Measurements from ENCODE around the gene PRKACA.

The PRKACA gene

DNA sequence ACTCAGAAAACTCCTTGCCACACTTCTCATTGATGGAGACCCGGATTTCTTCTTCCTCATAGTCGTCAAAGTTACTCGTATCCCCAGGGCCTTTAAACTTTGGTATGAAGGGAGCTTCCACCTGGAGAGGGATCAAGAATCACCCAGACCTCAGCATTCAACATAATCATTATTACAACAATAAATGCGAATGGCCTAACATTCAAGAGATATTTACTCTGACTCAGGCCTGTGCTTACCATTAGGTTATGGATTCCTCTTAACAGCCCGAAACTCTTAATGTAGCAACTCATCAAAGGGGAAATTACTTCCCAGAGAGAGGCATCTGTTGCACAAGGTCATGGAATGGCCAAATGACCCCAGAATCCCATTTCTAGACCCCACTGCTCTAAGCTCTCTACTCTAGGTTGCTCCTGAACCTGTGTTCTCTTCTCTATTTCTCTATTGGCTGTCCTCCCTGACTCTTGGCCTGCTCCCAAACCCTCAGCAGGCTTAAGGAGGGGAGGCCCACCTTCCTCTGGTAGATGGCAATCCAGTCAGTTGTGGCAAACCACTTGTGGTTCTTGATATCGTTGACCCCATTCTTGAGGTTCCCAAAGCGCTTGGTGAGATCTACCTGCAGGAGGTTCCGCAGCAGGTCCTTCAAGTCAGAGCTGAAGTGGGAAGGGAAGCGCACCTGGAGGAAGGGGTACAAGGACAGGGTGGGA lies 24.3 kb downstream of the PRKACA start:
- no peak for DNase-seq (ENCODE audit: low spot score)

GRCh38 chr19:14091813-14092462 lies 25.6 kb downstream of the PRKACA start:
- DNase-seq (ENCODE audit: low spot score): no peak

DNA sequence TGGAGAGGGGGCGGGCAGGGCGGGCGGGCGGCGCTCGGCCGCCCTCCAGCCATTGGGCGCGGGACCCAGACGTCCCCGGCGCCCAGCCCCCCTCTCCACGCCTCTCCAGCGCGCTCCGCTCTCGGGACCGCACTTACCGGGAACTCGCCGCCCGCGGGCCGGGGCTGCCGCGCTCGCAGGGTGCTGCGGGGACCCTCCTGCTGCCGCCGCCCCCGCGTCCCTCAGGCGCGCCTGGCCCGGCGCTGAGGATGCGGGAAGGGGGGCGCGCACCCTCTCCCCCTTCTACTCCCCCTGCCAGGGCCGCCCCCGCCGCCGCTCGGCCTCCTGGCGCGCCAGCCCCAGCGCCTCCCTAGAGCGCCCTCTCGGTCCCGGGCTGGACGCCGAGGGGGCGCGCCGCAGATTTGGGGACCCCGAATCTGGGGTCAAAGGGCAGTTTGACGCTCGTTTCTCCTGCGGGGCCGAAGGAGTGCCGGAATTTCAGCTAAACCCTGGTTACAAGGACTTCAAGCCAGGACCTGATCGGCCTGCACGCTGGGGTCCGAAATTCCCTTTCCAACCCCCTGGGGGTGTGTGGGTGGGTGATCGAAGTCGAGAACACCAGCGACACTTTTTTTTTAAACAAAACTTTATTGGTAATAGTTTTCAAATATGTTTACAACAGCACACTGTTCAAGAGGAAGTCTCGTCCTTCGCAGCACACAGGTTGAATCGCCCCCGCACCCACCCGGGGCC lies 26.3 kb downstream of the PRKACA start:
- peak; percentile 52 for DNase-seq (ENCODE audit: low spot score)

DNA sequence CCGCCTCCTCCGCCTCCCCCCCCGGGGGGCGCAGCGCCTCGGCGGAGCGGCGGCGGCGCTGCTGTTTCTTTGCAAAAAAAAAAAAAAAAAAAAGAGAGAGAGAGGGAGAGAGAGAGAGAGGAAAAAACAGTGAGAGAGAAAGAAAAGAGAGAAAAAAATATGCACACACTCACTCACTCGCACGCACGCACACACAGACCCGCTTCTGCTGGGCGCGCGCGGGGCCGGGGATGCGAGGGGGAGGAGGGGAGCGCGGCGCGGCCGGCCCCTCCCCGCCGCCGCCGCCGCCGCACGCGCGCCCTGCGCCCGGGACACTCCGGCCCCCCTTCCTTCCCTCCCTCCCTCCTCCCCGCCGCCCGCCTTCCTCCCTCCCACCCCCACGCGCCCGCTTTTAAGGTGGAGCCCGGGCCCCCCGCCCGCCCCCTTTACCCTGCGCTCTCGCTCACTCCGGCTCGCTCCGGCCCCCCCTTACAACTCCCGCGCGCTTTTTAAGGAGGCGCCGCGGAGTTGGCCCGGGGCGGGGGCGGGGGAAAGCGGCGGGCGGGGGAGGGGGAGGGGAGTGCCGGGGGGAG lies 27.0 kb downstream of the PRKACA start, which contains the start of gene SAMD1:
TSS of gene SAMD1 (minus strand) at position 243 of the 572 bp plus-strand sequence.
- peak; percentile 80 for DNase-seq (ENCODE audit: low spot score)

DNA sequence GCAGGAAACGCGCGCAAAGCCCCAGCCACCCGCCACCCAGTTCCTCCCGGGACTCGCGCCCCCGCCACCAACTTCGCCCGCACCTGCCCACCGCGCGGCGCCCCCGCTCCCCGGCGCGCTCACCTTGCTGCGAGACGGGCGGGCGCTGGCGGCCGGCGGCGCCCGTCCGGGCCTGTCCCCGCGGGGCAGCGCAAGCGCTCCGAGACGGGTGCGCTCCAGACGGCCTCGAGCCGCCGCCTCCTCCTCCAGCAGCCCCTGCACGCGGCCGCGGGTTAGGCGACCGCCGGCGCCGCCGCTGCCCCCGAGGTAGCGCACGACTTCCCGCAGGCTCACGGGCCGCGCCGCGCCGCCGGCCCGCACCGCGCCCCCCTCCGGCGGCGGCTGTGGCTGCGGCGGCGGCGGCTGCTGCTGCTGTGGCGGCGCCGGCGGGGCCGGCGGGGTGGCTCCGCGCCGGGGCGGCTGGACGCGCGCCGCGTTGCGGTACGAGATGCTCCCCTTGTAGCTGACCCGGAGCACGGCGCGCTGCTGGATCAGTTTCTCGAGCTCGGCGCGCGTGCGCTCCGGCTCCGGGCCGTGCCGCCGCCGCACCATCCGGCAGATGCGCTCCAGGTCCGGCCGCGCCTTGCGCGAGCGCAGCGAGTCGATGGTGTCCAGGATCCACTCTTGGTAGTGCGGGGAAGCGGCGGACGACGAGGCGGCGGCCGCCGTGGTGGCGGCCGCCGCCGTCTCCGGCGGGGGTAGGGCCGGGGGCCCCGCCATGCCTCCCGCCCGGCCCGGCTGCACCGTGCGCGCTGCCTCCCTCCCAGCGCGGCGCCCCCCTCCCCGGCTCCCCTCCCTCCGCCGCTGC lies 27.7 kb downstream of the PRKACA start:
- DNase-seq (ENCODE audit: low spot score): peak; percentile 66

- no peak for DNase-seq (ENCODE audit: low spot score)
These were observed 28.2 kb downstream of the PRKACA start for GRCh38 chr19:14089412-14089661.

DNA sequence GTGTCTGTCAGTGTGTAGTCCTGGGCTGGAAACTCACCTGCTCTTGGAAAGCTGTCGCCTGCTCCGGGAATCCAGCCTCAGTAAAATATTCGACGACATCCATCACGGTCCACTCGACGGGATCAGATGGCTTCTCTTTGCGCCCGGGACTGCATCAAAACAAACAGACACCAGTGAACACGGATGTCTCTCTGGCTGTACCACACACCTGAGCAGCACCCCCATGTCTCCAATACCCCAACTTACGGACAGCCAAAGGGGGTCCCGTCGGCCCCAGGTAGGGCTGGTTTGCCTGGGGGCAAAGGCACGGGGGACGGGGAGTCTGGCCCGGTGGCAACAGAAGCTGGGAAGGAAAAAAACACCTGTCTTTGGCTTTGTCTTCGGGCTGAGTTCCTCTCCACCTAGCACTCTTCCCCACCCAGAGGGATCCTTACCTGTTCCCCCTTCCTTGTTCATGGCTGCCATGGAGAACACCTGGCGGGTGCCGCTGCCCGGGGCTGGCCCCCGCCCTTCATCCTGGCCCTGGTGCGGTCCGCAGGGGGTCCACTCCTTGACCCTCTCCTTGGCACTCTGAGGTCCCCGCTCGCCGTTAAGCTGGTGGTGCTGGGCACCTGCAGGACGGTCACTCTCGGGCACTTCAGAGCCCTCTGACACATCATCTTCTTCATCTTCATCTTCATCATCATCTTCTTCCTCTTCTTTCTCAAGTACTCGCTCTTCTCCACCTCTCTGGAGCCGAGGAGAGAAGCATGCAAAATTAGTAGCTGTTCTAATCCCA lies 28.7 kb downstream of the PRKACA start:
- no peak for DNase-seq (ENCODE audit: low spot score)

GRCh38 chr19:14086098-14086497 lies 31.5 kb downstream of the PRKACA start:
- no peak for DNase-seq (ENCODE audit: low spot score)

- DNase-seq (ENCODE audit: low spot score): no peak
These were observed 32.1 kb downstream of the PRKACA start, which contains the start of gene C19orf67 for GRCh38 chr19:14085309-14085995. Gene C19orf67 (minus strand): TSS chr19:14085783. CDS start chr19:14085627, 156 bp downstream.

DNA sequence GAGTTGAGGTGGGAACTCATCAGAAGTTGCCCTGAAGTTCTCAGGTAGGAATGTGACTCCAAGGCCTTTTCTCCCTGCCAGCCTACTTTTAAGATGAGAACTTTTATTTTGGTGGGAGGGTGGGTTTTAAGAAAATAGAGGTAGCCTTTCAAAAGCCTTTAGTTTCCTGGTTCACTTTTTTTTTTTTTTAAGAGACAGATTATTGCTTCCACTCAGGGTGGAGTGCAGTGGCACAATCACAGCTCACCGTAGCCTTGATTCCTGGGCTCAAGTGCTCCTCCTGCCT lies 34.9 kb downstream of the PRKACA start:
- DNase-seq (ENCODE audit: low spot score): no peak

DNA sequence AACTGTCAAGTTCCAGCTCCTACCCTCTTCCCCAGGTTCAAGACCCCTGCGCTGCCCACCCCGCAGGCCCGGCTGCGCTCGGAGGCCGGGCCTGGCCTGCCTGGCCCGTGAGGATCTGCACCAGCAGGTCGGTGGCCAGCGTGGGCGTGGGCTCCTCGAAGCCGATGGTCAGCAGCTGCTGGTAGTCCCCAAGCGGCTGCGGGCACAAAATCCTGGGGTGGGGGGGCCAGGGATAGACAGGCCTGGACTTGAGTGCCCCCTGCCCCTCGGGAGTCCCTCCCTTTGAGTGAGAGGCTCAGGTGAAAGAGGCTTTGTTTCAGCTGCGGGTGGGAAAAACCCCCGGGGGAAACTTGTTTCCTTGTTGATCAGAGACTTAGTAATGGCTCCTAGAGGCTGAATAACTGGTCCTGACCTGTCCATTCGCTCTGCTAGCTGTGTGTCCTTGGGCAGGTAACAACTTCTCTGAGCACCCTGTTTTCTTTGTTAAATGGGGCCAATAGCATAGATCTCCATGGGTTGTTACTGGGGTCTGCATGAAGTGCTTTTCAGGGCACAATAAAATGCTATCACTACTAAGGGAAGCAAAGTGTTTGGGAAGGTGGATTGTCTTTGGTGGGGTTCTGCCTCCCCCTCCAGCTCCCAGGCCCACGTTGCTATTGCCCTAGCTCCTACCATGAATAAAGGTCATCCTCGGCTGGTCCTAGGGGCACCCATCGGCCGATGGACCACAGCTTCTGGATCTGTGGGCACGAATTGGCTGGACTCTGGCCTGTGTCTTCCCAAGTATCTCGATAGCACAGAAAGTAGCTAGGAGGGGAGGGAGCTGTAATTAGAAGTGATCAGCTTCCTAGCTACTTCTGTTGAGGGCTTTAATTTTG lies 35.5 kb downstream of the PRKACA start:
- DNase-seq (ENCODE audit: low spot score): peak; percentile 63

- DNase-seq (ENCODE audit: low spot score): peak; percentile 100
These were observed 36.4 kb downstream of the PRKACA start for GRCh38 chr19:14080887-14081796.

- DNase-seq (ENCODE audit: low spot score): no peak
These were observed 39.2 kb downstream of the PRKACA start for GRCh38 chr19:14078411-14078810.

- DNase-seq (ENCODE audit: low spot score): no peak
These were observed 43.4 kb downstream of the PRKACA start for GRCh38 chr19:14073925-14074838.

DNA sequence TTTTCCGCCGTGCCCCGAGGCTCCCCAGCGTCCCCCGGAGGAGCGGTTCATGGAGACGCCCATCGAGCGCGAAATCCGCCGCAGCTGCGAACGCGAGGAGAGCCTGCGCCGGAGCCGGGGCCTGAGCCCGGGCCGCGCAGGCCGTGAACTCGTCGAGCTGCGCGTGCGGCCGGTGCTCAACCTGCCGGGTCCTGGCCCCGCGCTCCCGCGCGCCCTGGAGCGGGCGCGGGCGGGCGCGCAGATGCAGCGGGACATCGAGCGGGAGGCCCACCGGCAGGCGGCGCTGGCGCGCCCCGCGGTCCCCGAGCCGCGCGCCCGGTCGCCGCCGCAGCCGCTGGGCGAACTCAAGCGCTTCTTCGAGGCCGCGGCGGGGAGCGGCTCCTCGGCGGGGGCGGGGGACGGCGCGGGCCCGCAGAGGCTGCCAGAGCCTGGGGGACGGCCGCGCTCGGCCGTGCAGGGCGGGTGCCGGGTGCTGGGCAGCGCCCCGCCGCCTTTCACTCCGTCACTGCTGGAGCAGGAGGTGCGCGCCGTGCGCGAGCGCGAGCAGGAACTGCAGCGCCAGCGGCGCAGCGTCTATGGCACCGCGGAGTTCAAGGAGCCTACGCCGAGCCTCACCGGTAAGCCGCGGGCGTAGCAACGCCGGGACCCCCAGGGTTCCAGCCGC lies 44.2 kb downstream of the PRKACA start:
- peak; percentile 85 for DNase-seq (ENCODE audit: low spot score)

DNA sequence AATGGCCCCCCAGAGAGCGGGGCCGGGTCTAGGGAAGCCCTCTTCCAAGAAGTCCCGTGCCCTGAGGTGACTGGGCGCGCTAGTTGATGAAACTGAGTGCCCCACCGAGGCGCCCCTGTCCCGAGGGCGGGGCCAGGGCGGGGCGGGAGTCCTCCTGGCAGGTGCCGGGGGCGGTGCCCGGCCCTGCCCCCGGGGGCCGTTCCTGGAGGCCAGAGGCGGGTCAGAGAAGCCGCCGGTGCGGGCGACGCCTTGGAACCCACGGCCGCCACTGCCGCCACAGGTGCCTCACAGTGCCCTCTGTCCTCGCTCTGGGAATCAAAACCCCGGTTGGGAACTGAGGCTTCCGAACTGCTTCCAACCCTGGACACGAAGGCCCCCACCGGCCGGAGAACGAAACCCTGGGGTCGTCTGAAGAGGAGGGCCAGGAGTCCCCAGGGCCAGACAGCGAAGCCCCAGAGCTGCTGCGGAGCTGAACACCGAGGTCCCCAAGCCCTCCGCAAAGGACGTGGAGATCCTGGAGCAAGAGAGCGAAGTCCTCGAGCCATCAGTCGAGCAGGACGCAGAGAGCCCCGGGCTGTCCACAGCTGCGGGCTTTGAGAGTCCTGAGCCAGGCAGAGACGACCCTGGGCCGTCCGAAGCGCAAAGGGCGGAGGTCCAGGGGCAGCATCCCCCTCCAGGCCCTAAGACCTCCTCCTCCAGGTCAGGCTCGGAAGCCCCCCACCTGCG lies 44.9 kb downstream of the PRKACA start, which contains the start of gene MISP3:
TSS of gene MISP3 (plus strand) at position 252 of the 726 bp plus-strand sequence. CDS start 524 bp downstream, outside the sequence.
- DNase-seq (ENCODE audit: low spot score): peak; percentile 73

Measured in kidney tubule cell (primary cell).